Sigmoid colon (tissue), 7 donors: ENCODE measurements around the gene CBFA2T3. TPM values are rescaled to one million over a fixed set of nuclear protein-coding genes. Genes with fewer than 3 reads are reported as not detected.

ENCODE experiments used
- DNase-seq: peaks from one replicate; pipeline ENCODE4 v3.0.0-alpha.2; 2019
- H3K27ac ChIP-seq, 4 donors: fragments of 200-600 bp; sonication (generic); one replicate each; pipeline ENCODE4 v1.5.1; 2016 to 2019; ENCODE audit warnings: mild to moderate bottlenecking in 1 of 4
- H3K27me3 ChIP-seq, 3 donors: fragments of 200-600 bp; sonication (generic); one replicate each; pipeline ENCODE4 v1.5.1; 2019; ENCODE audit warnings: mild to moderate bottlenecking in 1 of 3
- H3K36me3 ChIP-seq, 4 donors: fragments of 200-600 bp; sonication (generic); one replicate each; pipeline ENCODE4 v1.5.1; 2016 to 2019
- H3K4me1 ChIP-seq, 4 donors: fragments of 200-600 bp; sonication (generic); one replicate each; pipeline ENCODE4 v1.5.1; 2017 to 2019
- H3K4me3 ChIP-seq, 4 donors: fragments of 200-600 bp; sonication (generic); one replicate each; pipeline ENCODE4 v1.5.1; 2017 to 2019; ENCODE audit warnings: mild to moderate bottlenecking in 2 of 4, moderate library complexity in 1 of 4
- H3K9me3 ChIP-seq, 4 donors: fragments of 200-600 bp in 3 of 4; sonication (generic) in 3 of 4; one replicate each; pipeline versions ENCODE4 v1.5.1 to v1.6.1; 2013 to 2019
- CTCF ChIP-seq, 4 experiments: fragments of 450-650 bp in 3 of 4; fragments of 200-600 bp in 1 of 4; IDR thresholded peaks; one replicate each; pipeline ENCODE4 v1.5.1; 2016 to 2019; ENCODE audit warnings: antibody characterized with exemption in 4 of 4, mild to moderate bottlenecking in 3 of 4, moderate library complexity in 2 of 4
- EP300 ChIP-seq, 4 donors: sonication (generic); formaldehyde crosslinking; IDR thresholded peaks; one replicate each; pipeline ENCODE4 v1.6.1; 2017; ENCODE audit warnings: antibody characterized with exemption in 4 of 4
- POLR2A ChIP-seq, 2 donors: fragments of 450-650 bp; IDR thresholded peaks; one replicate each; pipeline ENCODE4 v1.6.1; 2016; ENCODE audit warnings: antibody characterized with exemption in 2 of 2, mild to moderate bottlenecking in 2 of 2, moderate library complexity in 2 of 2
- POLR2AphosphoS5 ChIP-seq, 4 donors: sonication (generic); formaldehyde crosslinking; IDR thresholded peaks; one replicate each; pipeline ENCODE4 v1.6.1; 2017; ENCODE audit warnings: antibody characterized with exemption in 4 of 4
- WGBS, 2 donors: extraction: QIAGEN DNeasy Blood & Tissue Kit; methylation state at CpG; one replicate each; pipeline ENCODE4 v1.1.7; 2013; 5-methylcytosine and 5-hydroxymethylcytosine counted together
- intact Hi-C: fragments of 100-400 bp; cut with DNase I; formaldehyde crosslinking; loops from one replicate; pipeline ENCODE4 v1.15.1; 2023
- polyA plus RNA-seq, 3 donors: library from polyadenylated mRNA; stranded (reverse); fragments of 200-250 nt; gene quantifications; one replicate each; pipeline ENCODE4 v1.2.3, GENCODE V29; 2013
- total RNA-seq, 4 donors: library from RNA; depleted of rRNA; stranded (reverse); fragments of >200 nt; gene quantifications; one replicate each; pipeline ENCODE4 v1.1.0, GENCODE V29; 2016
- donor health status: healthy with polysubstance abuse.
- donor health status: Bipolar disorder and iron deficiency.
- donor health status: healthy.

CBFA2T3 gene
- total and polyA plus RNA-seq, 7 donors: 0.95 to 26.8 (median 4.3) TPM

- no peak overlapping the region for H3K27ac ChIP-seq
- TF ChIP-seq CTCF (IDR thresholded peaks at IDR 0.05) (no peak), POLR2A (IDR thresholded peaks at IDR 0.05) (no peak), POLR2AphosphoS5 (IDR thresholded peaks at IDR 0.05) (no peak), EP300 (IDR thresholded peaks at IDR 0.05) (no peak)
- intact Hi-C loops: no loop called here
- no peaks in the 10 kb centered on the region for H3K4me1 ChIP-seq
- DNase-seq: no peak
- H3K27me3 ChIP-seq: peaks cover 6 to 83% (median 59%) of the 10 kb centered on the region in 3 donors
- no peak overlapping the region for H3K4me3 ChIP-seq
- H3K9me3 ChIP-seq: peaks cover 6 to 12% (median 10%) of the 10 kb centered on the region in 4 donors
- no peaks in the 10 kb centered on the region for H3K36me3 ChIP-seq
- WGBS, 2 donors: 39 to 58% methylated on average over 12 of the region's 12 CpGs
Observed at GRCh38 chr16:88994695-88995094, 17.7 kb upstream of the CBFA2T3 start.

- no peak for TF ChIP-seq EP300 (IDR thresholded peaks at IDR 0.05)
- no peak for TF ChIP-seq POLR2A (IDR thresholded peaks at IDR 0.05)
- no peak for TF ChIP-seq CTCF (IDR thresholded peaks at IDR 0.05)
- TF ChIP-seq POLR2AphosphoS5 (IDR thresholded peaks at IDR 0.05): no peak
- 69 to 80% methylated on average over 19 of the region's 19 CpGs for WGBS, 2 donors
- intact Hi-C loops: no loop called here
- H3K4me1 ChIP-seq: no peaks in the 10 kb centered on the region
- no peak for DNase-seq
- peaks cover 6 to 89% (median 58%) of the 10 kb centered on the region in 3 donors for H3K27me3 ChIP-seq
- no peaks in the 10 kb centered on the region for H3K36me3 ChIP-seq
- H3K9me3 ChIP-seq: peaks cover 6 to 12% (median 10%) of the 10 kb centered on the region in 4 donors
- no peak overlapping the region for H3K4me3 ChIP-seq
- H3K27ac ChIP-seq: no peak overlapping the region
Observed at GRCh38 chr16:88993946-88994600, 17.1 kb upstream of the CBFA2T3 start.

- TF ChIP-seq EP300 (IDR thresholded peaks at IDR 0.05): no peak
- no peak for TF ChIP-seq POLR2AphosphoS5 (IDR thresholded peaks at IDR 0.05)
- TF ChIP-seq CTCF (IDR thresholded peaks at IDR 0.05): no peak
- no peak for TF ChIP-seq POLR2A (IDR thresholded peaks at IDR 0.05)
- intact Hi-C loops: no loop called here
- H3K27ac ChIP-seq: no peak overlapping the region
- H3K27me3 ChIP-seq: peaks cover 6 to 90% (median 51%) of the 10 kb centered on the region in 3 donors
- WGBS, 2 donors: 4 to 5% methylated on average over 6 of the region's 6 CpGs
- H3K4me1 ChIP-seq: no peaks in the 10 kb centered on the region
- peaks cover 5 to 12% (median 6%) of the 10 kb centered on the region in 4 donors for H3K9me3 ChIP-seq
- no peak overlapping the region for H3K4me3 ChIP-seq
- no peaks in the 10 kb centered on the region for H3K36me3 ChIP-seq
- DNase-seq: no peak
Observed at GRCh38 chr16:88993166-88993761, 16.3 kb upstream of the CBFA2T3 start.

- no peak overlapping the region for H3K27ac ChIP-seq
- no peaks in the 10 kb centered on the region for H3K4me1 ChIP-seq
- intact Hi-C loops: no loop called here
- TF ChIP-seq CTCF (IDR thresholded peaks at IDR 0.05) (no peak), POLR2A (IDR thresholded peaks at IDR 0.05) (no peak), POLR2AphosphoS5 (IDR thresholded peaks at IDR 0.05) (no peak), EP300 (IDR thresholded peaks at IDR 0.05) (no peak)
- no peak overlapping the region for H3K4me3 ChIP-seq
- no peaks in the 10 kb centered on the region for H3K36me3 ChIP-seq
- peaks cover 6 to 87% (median 48%) of the 10 kb centered on the region in 3 donors for H3K27me3 ChIP-seq
- WGBS, 2 donors: 46 to 47% methylated on average over 36 of the region's 36 CpGs
- peaks cover 0 to 7% (median 4%) of the 10 kb centered on the region in 4 donors for H3K9me3 ChIP-seq
- DNase-seq: no peak
Observed at GRCh38 chr16:88992351-88993165, 15.6 kb upstream of the CBFA2T3 start.
